GF-D8 (cell line): ENCODE measurements around the gene RAB26.

ENCODE experiments used
- DNase-seq: peaks from one replicate; lab custom pipeline; 2025; lab: John Stamatoyannopoulos, UW

The RAB26 gene

DNA sequence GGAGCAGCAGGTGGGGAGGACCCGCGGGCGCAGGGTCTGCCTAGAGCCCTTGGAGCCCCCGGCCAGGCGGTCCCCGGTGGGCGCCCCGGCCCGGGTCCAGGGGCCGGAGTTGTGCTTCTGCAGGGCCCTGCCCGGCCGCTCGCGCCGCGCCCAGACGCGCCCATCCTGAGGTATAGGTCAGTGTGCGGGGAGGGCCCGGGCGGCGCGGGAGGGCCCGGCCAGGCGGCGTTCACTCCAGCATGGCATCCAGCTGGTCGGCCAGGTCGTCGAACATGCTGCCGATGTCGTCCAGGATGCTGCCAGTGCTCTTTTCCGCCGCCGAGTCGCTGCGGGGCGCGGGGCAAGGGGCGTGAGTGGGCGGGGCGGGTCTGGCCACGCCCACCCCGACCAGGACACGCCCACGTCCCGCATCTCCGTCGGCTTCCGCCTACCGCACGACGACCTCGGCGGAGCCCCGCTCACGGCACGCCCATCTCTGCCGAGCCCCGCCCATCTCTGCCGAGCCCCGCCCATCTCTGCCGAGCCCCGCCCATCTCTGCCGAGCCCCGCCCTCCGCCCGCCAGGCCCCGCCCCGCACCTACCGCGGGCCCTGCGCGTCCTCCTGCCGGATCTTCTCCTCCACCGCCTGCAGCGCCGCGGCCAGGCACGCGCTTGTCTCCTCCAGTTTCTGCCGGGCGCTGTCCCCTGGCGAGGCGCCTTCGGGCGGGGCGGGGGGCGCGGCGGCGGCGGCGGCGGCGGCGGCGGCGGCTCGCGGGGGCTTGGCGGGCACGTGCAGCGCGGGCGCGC lies 30.1 kb downstream of the RAB26 start:
- no peak for DNase-seq

- DNase-seq = no peak
Observed at GRCh38 chr16:2179107-2179501, 30.7 kb downstream of the RAB26 start.

DNA sequence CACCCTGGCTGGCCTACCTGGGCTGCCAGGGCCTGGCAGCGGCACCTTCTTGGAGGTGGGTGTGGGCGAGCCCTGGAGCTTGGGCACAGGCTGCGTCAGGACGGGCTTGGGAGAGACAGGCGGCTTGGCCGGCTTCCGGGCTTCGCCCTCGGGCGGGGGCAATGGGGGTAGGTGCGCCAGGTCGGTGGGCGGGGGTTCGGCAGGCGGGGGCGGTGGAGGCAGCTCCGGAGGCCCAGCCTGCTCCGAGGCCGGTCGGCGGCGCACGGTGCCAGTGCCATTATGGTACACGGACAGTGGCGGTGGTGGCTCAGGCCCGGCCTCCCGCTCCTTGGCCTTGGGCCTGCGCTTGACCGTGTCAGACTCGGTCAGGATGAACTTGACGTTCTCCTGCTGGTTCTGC lies 31.2 kb downstream of the RAB26 start:
- DNase-seq = no peak

DNA sequence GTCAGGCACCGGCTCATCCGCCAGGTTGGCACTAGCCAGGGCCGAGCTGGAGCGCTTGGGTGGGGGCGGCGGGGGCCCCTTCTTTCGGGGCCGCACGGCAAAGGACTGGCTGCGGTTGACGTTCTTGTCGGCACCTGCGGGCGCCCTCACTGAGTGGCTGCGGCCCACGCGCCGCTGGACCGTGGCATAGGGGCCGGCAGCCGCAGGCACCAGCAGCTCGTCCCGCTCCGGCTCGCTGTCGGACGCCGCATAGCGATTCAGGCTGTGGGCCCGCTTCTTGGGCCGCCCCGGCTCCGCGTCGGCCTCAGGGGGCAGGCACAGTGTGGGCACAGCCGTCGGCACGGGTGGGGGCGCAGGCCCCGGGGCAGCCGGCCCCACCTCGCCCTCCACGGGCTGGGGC lies 32.0 kb downstream of the RAB26 start:
- no peak for DNase-seq

GRCh38 chr16:2180962-2181923 lies 32.8 kb downstream of the RAB26 start:
- DNase-seq = no peak

GRCh38 chr16:2181952-2182351 lies 33.5 kb downstream of the RAB26 start:
- DNase-seq = no peak

- no peak for DNase-seq
Observed at GRCh38 chr16:2183671-2184070, 35.2 kb downstream of the RAB26 start.

- no peak for DNase-seq
Observed at GRCh38 chr16:2184346-2184745, 35.9 kb downstream of the RAB26 start.

DNA sequence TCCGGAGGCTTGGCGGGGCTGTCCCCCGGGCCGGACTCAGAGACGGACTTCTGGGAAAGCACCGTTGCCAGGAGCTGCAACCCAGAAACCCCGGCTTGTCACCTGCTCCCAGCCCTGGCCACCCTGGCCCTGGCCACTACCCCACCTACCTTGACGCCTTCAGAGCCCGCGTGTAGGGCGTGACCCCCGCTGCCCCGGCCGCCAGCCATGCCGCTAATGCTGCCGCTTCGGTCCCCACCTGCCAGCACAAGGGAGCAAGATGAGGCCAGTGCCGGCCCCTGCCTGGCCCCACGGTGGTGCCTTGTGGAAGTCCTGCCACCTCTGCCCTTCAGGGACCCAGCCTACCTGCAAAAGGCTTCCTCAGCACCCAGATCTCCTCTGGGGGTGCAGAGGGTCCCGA lies 36.5 kb downstream of the RAB26 start:
- no peak for DNase-seq

DNA sequence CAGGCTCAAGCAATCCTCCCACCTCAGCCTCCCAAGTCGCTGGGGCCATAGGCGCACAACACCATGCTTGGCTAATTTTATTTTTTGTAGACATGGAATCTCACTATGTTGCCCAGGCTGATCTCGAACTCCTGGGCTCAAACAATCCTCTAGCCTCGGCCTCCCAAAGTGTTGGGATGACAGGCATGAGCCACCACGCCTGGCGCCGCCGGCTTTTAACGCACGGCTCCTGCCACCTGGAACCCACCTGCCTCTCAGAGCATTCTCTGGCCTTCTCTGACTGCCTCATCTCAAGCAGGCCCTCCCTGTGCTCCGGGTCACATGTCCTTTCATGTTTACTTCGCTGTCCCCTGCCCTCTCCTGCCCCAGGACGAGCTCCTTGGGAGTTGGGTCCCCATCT lies 37.6 kb downstream of the RAB26 start:
- no peak for DNase-seq

DNA sequence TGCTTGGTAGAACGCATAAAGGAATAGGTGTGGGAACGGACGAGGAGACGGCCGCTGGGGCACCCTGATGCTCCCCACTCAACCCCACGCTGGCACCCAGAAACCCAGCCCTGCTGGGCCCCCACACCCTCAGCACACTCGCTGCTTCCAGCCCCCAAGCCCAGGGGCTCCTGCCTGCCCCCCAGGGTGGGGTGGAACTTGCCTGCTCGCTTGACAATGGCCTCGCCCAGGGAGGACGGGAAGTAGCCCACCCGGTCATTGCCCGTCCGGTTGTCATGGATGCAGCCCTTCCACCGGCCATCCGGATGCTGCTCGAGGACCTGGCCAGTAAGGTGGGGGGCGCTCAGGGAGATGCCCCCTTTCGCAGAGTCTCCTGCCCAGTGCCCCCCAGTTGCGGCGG lies 38.1 kb downstream of the RAB26 start:
- no peak for DNase-seq

DNA sequence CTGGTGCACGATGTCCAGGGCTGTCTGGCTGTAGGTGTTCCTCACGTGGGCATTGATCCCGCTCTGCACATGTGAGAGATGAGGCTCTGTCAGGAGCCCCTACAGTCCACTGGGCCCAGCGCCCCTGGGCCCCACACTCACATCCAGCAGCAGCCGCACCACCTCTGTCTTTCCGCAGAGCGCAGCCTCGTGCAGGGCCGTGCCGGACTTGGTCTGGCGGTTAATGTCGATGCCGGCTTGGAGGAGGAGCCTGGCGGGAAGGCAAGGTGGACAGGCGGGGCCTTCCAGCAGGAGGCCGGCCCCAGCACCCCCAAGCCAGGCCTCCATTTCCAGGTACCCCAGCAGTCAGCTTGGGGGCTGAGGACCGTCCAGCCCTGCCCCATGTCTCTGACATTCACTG lies 38.8 kb downstream of the RAB26 start:
- DNase-seq = no peak

DNA sequence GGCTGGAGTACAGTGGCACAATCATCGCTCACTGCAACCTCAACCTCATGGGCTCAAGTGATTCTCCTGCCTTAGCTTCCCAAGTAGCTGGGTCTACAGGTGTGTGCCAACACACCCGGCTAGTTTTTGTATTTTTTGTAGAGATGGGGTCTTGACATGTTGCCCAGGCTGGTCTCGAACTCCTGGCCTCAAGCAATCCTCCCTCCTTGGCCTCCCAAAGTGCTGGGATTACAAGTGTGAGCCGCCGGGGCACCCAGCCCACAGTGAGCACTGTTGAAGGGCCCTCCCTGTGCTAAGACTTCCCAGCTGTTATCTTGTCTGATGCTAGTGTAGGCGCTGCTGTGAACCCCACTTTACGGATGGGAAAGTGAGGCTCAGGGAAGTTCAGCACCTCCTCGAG lies 40.0 kb downstream of the RAB26 start:
- DNase-seq = no peak

GRCh38 chr16:2189252-2189893 lies 40.9 kb downstream of the RAB26 start:
- no peak for DNase-seq

GRCh38 chr16:2190002-2190658 lies 41.7 kb downstream of the RAB26 start:
- DNase-seq = no peak

DNA sequence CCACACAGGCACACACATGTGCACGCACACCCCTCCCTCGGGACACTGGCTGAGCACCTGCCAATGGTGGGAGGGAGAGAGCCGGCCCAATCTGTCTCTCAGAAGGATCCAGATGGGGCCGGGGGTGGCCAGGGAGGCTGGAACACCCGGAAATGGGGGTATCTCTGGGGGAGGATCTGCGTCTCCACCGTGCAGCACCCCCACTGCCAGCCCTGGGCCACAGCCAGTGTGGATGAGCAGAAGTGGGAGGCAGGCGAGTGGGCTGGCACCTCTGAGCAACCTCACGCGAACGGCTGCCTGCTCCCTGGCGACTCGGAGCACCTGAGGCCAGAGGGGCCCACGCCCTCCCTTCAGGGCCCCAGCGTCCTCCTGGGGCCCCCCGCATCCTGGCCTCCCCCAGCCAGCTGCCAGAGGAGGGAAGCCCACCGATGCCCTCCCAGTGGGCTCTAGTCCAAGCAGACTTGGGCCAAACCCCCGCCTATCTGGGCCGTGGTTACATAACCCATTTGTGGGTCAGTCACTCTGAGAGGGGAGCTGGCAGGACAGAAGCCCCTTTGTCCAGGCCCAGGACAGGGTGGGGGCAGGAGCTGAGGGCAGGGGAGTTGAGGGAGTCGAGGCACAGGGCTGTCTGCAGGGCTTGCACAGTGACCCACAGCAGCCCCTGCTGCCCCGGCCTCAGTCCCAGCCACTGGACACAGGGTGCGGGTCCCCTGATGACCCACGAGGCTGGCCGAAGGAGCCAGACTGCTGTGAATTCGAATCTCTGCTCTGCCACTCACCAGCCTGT lies 42.4 kb downstream of the RAB26 start:
- DNase-seq = no peak

DNA sequence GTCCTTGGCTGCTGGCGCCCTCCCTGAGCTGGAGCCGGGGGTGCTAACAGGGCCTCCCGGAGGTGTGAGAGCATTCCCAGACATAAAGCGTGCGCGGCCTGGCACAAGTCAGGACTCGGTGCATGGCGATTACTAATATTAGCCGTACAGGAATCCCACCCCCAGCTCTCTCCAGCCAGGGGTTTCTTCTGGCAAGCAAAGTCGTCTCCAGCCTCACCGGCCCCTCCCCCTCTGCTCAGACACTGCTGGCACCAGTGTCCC lies 43.0 kb downstream of the RAB26 start:
- no peak for DNase-seq

GRCh38 chr16:2194166-2194834 lies 45.9 kb downstream of the RAB26 start:
- DNase-seq = no peak

GRCh38 chr16:2194852-2195321 lies 46.5 kb downstream of the RAB26 start:
- peak; percentile 26 for DNase-seq

DNA sequence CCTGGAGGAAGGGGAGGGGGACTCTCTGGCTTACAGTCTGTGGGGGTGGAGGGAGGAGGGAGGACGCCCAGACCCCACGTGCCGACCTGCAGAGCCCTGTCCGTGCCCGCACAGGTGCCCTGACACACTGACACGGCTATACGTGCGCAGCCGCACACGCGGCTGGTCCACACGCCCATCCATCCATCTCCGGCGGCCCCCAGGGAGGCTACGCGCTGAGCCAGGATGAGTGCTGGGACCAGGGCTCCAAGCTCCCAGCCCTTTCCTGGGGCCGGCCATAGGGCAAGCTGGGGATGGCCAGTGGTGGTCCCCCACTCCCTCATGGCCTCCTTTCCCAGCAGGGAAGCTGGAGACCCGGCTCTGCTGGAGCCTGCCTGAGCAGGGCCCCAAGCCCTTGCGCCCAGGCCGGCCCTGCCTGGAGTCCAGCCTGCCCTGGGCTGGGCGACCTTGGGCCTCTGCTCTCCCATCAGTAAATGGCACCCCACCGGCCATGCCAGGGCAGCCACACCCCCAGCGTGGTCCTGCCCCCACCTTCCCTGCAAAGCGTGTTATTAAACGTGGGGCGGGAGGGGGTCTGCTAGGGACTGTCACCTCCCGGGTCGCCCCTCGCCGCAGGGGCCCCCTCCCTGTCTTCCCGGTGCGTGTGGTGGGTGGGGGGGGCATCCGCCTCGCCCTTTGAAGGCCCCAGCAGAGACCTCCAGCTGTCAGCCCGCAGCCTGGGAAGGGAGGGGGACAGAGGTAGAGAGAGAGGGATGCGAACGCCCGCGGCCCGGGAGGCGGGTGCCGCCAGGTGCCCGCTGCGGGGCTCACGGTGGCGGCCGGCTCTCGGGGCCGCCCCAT lies 47.1 kb downstream of the RAB26 start:
- no peak for DNase-seq
